ENCODE measurements around the gene ADCY10.
A peak's percentile ranks its signal among the peaks of the same experiment; 100 is the strongest.

DNA sequence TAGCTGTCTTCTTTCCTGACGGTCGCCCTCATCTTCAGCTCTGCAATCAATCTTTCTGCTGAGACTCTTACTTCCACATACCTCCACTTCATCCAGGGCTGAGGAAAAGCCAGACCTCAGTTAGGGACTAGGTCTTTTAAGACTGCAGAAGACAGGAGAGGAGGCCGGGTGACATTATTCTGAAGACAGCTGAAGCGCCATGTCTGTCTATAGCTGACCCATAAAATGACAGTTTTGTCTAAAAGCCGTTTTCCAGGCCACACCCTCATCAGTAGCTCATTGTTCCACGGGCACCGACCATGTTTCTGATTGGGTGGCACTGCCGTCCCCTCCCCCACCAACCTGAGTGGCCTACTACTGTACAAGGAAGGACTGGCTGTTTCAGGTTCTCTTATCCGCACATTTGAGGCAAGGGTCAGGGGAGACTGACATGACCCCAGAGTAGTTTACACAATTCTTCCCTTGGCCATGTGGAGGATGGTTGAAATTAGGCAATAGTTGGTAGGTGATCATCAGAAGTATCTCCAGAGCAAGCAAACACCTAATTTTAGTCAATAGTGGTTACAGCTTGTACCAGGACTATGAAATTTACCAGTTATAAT is at the start of gene ADCY10:
- TF ChIP-seq, protein P1, sequence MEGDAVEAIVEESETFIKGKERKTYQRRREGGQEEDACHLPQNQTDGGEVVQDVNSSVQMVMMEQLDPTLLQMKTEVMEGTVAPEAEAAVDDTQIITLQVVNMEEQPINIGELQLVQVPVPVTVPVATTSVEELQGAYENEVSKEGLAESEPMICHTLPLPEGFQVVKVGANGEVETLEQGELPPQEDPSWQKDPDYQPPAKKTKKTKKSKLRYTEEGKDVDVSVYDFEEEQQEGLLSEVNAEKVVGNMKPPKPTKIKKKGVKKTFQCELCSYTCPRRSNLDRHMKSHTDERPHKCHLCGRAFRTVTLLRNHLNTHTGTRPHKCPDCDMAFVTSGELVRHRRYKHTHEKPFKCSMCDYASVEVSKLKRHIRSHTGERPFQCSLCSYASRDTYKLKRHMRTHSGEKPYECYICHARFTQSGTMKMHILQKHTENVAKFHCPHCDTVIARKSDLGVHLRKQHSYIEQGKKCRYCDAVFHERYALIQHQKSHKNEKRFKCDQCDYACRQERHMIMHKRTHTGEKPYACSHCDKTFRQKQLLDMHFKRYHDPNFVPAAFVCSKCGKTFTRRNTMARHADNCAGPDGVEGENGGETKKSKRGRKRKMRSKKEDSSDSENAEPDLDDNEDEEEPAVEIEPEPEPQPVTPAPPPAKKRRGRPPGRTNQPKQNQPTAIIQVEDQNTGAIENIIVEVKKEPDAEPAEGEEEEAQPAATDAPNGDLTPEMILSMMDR (IDR thresholded peaks at IDR 0.05) = no peak
- TF ChIP-seq POLR2A (IDR thresholded peaks at IDR 0.05) = peak; percentile 71

All from right lobe of liver (tissue), 4 donors.